G401 (cell line): Measurements from ENCODE around the gene SPATA1. TPM values are rescaled to one million over a fixed set of nuclear protein-coding genes. Genes with fewer than 3 reads are reported as not detected.

Experiments used
- DNase-seq: peaks from one replicate; pipeline ENCODE4 v3.0.0-alpha.2; 2015; ENCODE audit warnings: low spot score
- in situ Hi-C: cut with HindIII; loops from 2 replicates; pipeline ENCODE4 v1.10.0; 2016; ENCODE audit warnings: low sequenced_read_pairs, mixed read lengths
- total RNA-seq: library from RNA; depleted of rRNA; stranded (reverse); fragments of >200 nt; shearing (Covaris generic); gene quantifications from 2 replicates; pipeline ENCODE4 v1.2.3, GENCODE V29; 2014; rRNA removed

Gene SPATA1, protein sequence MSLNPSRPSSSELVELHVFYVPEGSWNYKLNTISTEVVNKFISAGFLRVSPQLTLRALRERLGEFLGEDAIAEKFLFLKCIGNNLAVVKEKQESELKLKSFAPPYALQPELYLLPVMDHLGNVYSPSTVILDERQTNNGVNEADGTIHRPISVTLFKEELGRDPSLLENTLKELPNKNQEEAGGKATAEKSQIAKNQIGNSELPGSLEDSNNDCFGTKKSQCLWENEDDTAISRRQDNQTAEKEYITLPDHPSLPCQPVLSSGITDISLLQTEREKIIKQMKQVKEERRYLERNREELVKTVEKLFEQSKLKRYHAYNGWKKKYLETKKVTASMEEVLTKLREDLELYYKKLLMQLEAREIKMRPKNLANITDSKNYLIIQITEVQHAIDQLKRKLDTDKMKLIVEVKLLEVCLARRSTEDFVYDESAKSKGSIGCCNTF
- total RNA-seq, result not detected in 2 replicates

DNA sequence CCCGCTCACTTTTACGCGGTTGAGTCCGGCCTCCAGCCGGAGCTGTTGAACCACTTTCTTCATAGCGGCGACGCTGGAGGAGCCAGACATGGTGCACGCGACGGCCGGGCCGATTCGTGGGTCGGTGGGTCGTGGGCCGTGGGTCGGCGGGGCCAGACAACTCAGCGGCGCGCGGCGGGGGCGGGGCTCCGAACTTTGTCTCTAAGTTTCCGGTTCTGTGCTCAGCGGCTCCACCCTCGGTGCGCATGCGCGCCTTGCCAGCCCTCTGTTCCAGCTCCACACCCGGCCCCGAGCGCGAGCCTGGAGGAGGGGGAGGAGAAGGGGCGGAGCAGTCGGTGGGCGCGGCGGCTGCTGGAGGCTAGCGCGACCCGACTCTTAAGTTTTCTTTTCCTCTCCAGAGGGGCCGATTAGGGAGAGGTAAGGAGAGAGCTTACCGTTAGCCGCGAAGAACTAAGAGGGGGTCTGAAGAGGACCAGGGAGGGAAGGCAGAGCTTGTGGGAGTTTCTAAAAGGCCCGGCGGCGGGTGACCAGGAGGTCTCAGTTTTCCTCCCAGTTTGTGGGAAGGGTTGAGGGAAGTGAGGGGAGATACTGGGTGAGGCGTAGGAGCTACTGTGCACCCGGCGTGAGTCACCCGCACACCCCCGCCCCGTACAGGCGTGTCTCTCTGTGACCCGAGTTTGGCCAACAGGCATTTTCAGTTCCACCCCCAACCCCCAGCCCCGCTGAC is at the start of gene SPATA1, which contains the start of gene GNG5:
TSS of gene SPATA1 (plus strand) at position 385 of the 727 bp plus-strand sequence. CDS start 9,974 bp downstream, outside the sequence.
TSS of gene GNG5 (minus strand) at position 580 of the 727 bp plus-strand sequence. CDS start at position 90, 490 bp downstream.
- DNase-seq, result peak; percentile 88
- in situ Hi-C loops, result no loop called here

DNA sequence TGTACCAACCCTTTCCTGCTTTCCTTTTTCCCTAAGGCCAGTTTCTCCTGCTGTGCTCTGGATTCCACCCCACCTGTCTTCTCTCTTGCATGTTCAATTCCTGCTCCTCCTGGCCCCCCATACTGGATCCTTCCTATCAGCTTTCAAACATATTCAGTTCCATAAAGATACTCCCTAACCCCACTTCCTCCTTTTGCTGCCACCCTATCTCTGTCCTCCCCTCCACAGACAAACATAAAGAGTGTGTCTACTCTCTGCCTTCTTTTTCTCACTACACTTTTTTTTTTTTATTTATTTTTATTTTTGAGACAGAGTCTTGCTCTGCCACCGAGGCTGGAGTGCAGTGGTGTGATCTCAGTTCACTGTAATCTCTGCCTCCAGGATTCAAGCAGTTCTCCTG is 44.1 kb upstream of the SPATA1 start:
- in situ Hi-C loops, result no loop called here
- DNase-seq, result no peak

DNA sequence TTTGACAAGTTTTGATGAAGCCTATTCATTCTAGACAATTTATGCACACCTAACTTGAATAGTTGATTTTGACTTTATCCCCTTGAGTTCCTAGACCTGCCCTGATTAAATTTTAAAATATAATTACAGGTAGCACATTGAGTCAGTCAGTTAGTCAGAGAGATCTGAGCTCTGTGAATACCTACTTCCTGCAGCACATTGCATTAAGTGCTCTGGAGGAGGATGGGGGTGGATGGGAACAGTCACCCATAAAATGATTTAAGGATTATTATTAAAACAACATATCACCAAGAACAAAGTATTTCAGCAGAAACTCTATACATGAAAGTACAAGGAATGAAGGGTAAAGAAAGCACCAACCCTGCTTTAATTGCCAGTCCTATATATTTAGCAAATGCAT is 38.9 kb upstream of the SPATA1 start:
- in situ Hi-C loops, result no loop called here
- no peak for DNase-seq

DNA sequence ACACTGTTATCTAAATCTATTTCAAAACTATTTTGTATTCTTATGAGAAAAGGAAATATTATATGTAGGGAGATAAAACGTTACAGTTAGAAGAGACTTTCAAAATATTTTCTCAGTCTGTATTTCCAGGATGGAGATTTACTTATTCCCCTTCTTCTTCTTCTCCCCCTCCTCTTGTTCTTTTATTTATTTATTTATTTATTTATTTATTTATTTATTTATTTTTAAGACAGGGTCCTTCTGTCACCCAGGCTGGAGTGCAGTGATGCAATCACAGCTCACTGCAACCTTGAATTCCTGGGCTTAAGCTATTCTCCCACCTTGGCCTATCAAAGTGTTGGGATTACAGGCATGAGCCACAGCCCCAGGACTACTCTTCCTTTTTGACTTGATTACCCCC is 30.0 kb upstream of the SPATA1 start:
- no peak for DNase-seq
- in situ Hi-C loops, result no loop called here

DNA sequence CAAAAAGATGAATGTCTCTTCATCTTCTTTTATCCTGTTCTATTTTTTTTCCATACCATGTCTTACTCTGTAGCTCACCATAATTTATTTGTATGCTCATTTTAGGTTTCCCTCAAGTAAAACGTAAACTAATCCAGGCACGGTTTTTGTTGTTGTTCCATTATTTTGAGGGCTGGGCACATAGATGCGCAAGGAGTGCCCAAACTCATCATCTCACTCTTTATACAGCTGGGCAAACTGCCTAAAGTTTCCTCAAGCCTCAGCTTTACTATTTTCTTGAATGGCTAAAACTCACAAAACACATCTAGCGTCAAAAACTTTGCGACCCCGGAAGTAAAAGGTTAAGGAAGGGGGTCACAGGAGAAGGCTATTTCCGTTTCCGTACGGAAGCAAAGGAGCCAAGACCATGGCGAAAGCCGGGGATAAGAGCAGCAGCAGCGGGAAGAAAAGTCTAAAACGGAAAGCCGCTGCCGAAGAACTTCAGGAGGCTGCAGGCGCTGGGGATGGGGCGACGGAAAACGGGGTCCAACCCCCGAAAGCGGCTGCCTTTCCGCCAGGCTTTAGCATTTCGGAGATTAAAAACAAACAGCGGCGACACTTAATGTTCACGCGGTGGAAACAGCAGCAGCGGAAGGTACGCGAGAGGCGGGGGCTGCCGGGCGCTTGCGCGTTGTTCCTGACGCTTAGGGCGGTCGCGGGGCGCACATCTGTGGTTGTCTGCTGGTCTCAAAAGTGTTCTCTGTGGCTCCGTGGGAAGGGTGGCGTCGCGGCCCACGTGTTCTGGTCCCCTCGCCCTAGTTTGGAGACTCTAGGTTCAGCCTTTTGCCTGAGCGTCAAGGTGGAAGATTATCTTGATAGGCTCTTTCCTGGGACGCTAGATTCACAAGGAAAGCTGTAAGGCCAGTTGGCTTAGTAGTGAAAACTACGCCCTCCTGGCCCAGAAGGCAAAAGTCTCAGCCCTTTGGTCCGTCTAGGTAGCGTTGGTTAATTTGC is 27.0 kb upstream of the SPATA1 start, which contains the start of gene RPF1:
TSS of gene RPF1 (plus strand) at position 391 of the 993 bp plus-strand sequence. CDS start at position 407, 16 bp downstream.
- DNase-seq, result peak; percentile 79
- in situ Hi-C loops, result no loop called here

DNA sequence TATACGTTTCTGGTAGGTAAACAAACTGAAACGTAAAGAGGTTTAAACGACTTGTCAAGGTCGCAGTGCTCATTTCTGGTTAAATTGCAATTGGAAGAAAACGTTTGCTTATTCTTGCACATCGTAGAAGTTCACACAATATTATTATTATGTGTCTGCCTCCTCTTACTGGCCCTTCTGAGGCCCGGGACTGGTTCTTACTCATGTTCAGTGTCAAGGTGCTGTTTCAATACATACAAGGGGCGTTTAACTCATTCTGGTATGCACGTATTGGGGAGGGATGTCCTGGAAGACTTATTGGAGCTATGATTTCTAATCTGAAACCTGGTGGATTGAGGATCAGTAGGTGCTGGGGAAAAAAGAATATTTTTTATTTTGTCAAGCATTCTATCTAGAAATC is 26.2 kb upstream of the SPATA1 start:
- DNase-seq, result peak; percentile 37
- in situ Hi-C loops, result no loop called here

DNA sequence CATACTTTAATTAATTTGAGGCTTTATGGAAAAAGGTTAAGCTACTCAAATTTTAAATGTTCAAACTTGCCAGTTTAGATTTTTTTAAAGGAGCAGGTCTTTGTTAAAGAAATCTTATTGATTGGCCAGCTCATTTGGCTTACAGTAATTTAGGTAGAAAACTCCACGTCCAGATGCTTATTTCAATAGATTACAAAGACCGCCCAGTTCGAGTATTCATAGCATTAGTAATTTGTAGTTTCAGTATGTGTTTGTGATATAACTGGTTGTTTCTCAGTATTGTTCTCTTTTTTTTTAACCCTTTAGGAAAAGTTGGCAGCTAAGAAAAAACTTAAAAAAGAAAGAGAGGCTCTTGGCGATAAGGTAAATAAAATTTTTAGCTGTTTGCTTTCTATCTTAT is 25.5 kb upstream of the SPATA1 start:
- in situ Hi-C loops, result no loop called here
- DNase-seq, result no peak

DNA sequence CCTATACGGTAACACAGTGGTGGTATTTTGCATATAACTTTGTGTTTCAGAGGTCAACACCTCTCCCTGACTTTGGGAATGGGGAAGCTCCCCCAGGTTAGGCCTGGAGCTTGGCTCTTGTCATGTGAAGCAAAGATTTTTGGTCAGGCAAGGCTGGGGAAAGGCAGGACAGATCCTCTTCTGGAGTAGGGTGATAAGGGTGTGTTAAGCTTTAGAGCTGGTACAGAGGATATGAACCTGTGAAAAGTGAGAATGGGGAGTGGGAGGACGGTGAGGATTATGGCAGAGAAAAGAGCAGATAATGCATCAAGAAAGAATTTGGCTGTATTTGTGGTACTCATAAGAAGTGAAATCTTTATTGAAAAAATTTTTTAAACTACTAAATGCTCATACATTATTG is 24.9 kb upstream of the SPATA1 start:
- DNase-seq, result no peak
- in situ Hi-C loops, result no loop called here

DNA sequence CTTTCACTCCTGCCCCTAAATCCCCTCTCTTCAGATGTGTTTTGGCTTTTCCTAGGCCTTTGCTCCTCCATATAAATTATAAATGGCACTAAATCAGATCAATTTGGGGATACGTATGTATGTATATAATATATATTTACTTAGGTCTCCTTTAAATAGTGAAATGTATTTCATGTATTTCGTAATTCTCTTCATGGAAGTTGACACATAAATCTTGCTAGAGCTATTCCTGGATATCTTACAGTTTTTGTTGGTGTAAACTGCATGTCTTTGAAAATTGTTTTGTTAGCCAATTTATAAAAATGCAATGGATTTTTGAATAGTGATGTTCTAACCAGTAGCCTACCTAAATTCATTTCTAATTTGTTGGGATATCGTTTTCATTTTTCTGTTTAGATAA is 18.1 kb upstream of the SPATA1 start:
- DNase-seq, result no peak
- in situ Hi-C loops, result no loop called here

DNA sequence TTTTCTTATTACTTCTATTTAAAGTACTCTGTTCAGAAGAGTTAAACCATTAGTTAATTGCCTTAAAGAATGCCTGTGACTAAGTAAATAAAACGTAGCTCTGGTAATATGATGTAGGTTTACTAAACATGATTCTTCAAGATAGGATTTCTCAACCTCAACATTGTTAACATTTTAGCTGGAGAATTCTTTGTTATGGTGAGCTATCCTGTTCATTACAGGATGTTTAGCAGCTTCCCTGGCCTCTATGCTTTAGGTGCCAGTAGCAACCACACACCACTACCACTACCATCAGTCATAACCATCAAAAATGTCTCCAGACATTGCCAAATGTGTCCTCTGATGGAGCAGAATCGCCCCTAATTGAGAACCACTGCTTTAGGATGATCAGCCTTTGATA is 16.4 kb upstream of the SPATA1 start:
- in situ Hi-C loops, result no loop called here
- DNase-seq, result no peak

DNA sequence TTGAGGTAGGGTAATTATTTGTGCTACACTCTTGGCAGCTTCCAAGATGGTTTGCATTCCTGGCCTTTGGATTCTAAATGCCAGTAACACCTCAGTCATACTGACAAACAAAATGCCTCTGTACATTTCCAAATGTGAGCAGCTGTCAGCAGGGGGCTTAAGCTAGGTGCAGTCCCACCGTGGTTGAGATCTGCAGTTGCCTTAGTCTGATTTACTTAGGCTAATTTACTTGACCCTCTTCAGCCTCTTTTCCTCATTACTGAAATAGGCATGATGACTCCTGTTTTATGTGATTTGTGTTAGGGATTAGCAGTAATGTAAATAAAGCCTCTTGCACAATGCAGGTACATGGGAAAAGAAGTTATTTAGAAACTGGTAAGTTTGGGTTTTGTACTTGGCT is 13.5 kb upstream of the SPATA1 start:
- no peak for DNase-seq
- in situ Hi-C loops, result no loop called here

DNA sequence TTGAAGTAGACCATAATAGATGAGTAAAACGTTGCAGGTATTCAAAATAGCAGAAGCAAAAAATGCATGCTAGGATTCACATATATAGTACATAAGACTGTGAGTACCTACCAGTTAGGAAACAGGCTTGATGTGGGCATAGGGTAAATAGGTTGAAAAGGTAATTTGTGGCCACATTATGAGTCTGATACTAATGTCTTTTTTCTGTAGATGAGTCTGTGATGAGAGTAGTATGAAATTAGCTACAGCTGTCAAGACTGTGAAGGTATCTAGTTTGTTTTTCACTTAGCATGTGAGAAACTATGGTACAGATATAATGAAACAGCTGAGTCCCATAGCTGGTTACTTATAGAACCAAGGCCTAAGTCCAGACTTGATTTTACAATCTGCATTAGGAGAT is 12.4 kb upstream of the SPATA1 start:
- DNase-seq, result no peak
- in situ Hi-C loops, result no loop called here

DNA sequence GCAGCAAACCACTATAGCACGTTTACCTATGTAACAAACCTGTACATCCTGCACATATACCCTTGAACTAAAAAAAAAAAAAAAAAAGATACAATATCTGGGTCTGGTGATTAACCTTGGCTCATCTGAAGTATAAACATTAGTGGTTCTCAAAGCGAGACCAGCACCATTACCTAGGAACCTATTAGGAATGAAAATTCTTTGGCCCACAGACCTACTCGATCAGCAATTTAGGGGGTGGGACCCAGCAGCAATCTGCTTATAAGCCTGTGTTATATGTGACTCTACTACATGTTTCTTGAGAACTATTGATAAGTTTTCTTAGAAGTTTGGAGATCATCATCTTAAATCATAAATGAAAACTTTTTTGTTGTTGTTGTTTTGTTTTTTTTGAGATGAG is 9.7 kb upstream of the SPATA1 start:
- DNase-seq, result no peak
- in situ Hi-C loops, result no loop called here

DNA sequence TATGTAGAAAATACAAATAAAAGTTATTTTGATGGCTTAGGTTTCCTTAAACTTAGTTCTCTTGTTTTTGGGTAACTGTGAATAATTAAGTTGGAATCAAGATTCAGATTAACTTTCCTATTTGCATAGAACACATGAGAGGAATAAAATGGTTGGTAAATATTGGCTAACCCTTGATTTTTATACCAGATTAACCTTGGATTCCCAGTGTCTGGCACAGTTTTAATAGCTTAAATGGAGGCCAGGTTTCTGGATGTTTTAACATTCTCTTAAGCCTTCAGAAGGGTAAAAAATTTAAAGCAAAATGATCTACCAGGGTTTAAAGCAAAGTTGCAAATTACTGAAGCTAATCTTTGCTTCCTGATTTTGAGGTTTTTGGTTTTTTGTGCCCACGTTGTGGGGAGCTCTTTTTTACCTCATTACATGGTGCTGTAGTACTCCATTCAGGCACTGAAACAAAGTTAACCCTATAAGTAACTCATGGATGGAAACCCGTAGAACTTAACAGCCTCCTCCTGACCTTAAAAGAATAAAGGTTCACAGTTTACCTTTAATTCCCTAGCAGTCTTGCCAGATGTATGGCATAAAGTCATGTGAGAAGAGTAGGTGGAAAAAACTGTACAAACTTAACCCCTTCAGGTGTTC is 8.4 kb upstream of the SPATA1 start:
- DNase-seq, result no peak
- in situ Hi-C loops, result no loop called here

DNA sequence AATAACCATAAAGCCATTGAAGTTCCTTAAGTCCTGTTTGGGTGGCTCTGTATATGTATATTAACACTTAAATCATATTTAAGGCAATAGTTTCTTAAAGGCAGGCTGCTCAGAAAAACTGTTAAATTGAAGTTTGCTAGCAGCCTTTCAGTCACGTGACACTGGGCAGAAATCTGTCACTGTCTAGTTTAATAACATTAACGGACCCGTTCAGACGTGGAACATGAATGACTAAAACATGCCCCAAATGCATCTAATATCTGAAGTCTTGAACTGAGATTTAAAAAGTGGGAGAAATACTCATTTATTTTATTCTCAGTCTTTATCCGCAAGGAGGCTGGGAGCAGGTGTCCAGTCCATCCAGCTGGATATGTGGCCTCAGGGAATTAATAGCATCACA is 3.3 kb upstream of the SPATA1 start:
- in situ Hi-C loops, result no loop called here

DNA sequence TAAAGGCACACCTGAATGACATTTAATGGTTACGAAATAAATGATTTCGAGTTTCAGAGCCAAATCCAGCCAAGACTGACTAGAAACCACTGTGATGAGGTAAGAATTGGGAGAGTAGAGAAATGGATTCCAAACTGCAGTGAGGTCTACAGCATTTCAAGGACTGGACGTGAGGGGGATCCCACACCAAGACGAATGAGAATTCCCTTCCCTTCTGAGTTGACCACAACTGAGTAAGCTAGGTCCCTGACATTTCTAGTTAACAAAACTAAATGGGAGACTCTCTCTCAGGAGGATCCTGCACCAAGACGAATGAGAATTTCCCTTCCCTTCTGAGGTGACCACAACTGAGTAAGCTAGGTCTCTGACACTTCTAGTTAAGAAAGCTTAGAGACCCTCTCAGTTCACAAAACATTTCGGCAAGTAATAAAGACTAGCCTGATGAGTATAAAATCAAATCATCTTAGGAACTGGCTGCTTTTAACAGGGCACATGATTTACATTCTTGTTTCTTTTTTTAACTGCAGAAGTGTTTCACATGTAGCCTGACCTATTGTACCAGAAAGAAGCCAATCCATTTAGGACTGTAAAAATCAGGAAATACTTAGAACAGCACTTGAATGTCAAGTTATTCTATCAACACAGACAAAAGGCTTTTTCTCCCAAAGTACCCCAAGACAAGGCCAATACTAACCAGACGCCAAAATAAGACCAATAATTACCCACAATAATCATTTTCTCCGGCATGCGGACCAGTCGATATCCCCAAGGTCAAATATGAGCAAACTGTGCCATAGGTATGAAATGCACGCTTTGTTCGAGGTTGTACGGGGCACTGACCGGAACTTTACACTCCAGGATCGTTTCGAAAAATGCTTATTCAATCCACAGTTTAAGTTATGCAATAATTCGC is 1.4 kb upstream of the SPATA1 start:
- in situ Hi-C loops, result no loop called here
- DNase-seq, result peak; percentile 7

More for the DNA sequence above, 3.3 kb upstream of the SPATA1 start:
- DNase-seq, result no peak

DNA sequence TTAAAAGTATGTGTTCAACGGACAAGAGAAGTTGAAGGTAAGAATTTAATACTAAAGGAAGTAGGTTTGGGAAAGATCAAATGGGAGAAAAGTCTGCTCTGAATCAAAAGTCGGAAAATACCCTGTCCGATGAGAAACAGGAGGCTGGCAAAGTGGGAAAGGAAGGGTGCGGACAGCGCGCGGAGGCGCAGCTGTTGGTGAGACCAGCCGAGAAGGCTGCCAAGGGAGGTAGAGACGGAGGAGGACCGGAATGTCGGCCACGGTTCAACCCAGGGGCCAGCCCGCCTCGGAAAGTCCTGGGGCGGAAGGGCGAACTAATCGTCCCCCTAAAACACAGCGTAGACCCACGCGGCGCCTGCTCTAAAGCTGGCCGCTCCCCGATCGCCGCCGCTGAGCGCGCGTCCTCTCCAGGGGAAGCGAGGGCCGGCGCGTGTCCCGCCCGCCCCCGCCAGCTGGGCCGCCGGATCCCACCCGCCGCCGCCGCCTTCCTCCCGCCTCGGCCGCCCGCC is 639 bp upstream of the SPATA1 start:
- in situ Hi-C loops, result no loop called here
- peak; percentile 20 for DNase-seq
